Activated T-cell treated with anti-CD3 and anti-CD28 coated beads, Interleukin-2, amount 50 U/mL, for 1 hour (primary cell): Measurements from ENCODE around the gene CTLA4.

ENCODE experiments used
- DNase-seq: peaks from one replicate; pipeline ENCODE4 v3.0.0-alpha.2; 2020

The CTLA4 gene

GRCh38 chr2:203893401-203893800, 25.8 kb downstream of the CTLA4 start:
- DNase-seq = no peak

- DNase-seq = no peak
These were observed 26.3 kb downstream of the CTLA4 start for GRCh38 chr2:203893840-203894239.

- no peak for DNase-seq
These were observed 26.7 kb downstream of the CTLA4 start for GRCh38 chr2:203894262-203894661.

GRCh38 chr2:203897544-203897943, 30.0 kb downstream of the CTLA4 start:
- no peak for DNase-seq

GRCh38 chr2:203898657-203899056, 31.1 kb downstream of the CTLA4 start:
- no peak for DNase-seq

GRCh38 chr2:203900253-203900652, 32.7 kb downstream of the CTLA4 start:
- no peak for DNase-seq

GRCh38 chr2:203904022-203904421, 36.5 kb downstream of the CTLA4 start:
- DNase-seq = no peak

- DNase-seq = no peak
These were observed 38.1 kb downstream of the CTLA4 start for GRCh38 chr2:203905656-203906055.

GRCh38 chr2:203908066-203908796, 40.7 kb downstream of the CTLA4 start:
- no peak for DNase-seq

- DNase-seq = no peak
These were observed 41.2 kb downstream of the CTLA4 start for GRCh38 chr2:203908797-203909185.

- no peak for DNase-seq
These were observed 41.8 kb downstream of the CTLA4 start for GRCh38 chr2:203909261-203909967.

- DNase-seq = no peak
These were observed 42.4 kb downstream of the CTLA4 start for GRCh38 chr2:203909974-203910373.

GRCh38 chr2:203913947-203914346, 46.4 kb downstream of the CTLA4 start:
- DNase-seq = no peak

GRCh38 chr2:203914546-203915182, 47.1 kb downstream of the CTLA4 start:
- no peak for DNase-seq

GRCh38 chr2:203915256-203915655, 47.7 kb downstream of the CTLA4 start:
- no peak for DNase-seq

GRCh38 chr2:203916756-203917155, 49.2 kb downstream of the CTLA4 start:
- no peak for DNase-seq

- DNase-seq = no peak
These were observed 50.7 kb downstream of the CTLA4 start for GRCh38 chr2:203918264-203918663.

GRCh38 chr2:203918839-203919238, 51.3 kb downstream of the CTLA4 start:
- no peak for DNase-seq
